HepG2 (cell line): ENCODE data around the gene GATA1. TPM values are rescaled to one million over a fixed set of nuclear protein-coding genes. Genes with fewer than 3 reads are reported as not detected.

Experiments
- GATAD2A ChIP-seq: IDR thresholded peaks from 2 replicates; pipeline ENCODE4 v1.6.1; 2016
- IKZF4 ChIP-seq: sonication (generic); formaldehyde crosslinking; IDR thresholded peaks from 2 replicates; pipeline ENCODE4 v1.5.1; 2020; ENCODE audit warnings: borderline replicate concordance, mild to moderate bottlenecking, low read depth, missing genetic modification reagents; ENCODE audit errors: not compliant biosample characterization
- KLF16 ChIP-seq, 2 experiments: sonication (generic) in 1 of 2; formaldehyde crosslinking in 1 of 2; IDR thresholded peaks; 2 replicates each; pipeline versions ENCODE4 v1.6.1 to v1.8.0; 2016 to 2023; ENCODE audit warnings: missing genetic modification reagents in 2 of 2, missing compliant biosample characterization in 1 of 2
- MIXL1 ChIP-seq: IDR thresholded peaks from 2 replicates; pipeline ENCODE4 v1.6.1; 2016
- NAIF1 ChIP-seq: sonication (generic); formaldehyde crosslinking; IDR thresholded peaks from 2 replicates; pipeline ENCODE4 v1.5.0; 2020; ENCODE audit warnings: mild to moderate bottlenecking, missing genetic modification reagents, borderline replicate concordance
- NONO ChIP-seq, 2 experiments: fragments of 450-650 bp in 1 of 2; sonication (generic) in 1 of 2; formaldehyde crosslinking in 1 of 2; IDR thresholded peaks in 1 of 2; conservative IDR thresholded peaks in 1 of 2; 2 replicates each; pipeline versions ENCODE4 v1.6.1 to v1.8.0; 2017 to 2022; ENCODE audit warnings: mild to moderate bottlenecking in 1 of 2, missing genetic modification reagents in 1 of 2, moderate library complexity in 1 of 2
- PAX8 ChIP-seq: sonication (generic); formaldehyde crosslinking; IDR thresholded peaks from 2 replicates; pipeline ENCODE4 v1.8.0; 2022; ENCODE audit warnings: mild to moderate bottlenecking, missing genetic modification reagents, borderline replicate concordance
- SALL1 ChIP-seq: sonication (generic); formaldehyde crosslinking; IDR thresholded peaks from 2 replicates; pipeline ENCODE4 v1.8.0; 2022; ENCODE audit warnings: mild to moderate bottlenecking, missing genetic modification reagents
- ZFP1 ChIP-seq: IDR thresholded peaks from 2 replicates; pipeline ENCODE4 v1.6.1; 2016
- ZNF160 ChIP-seq: sonication (generic); formaldehyde crosslinking; IDR thresholded peaks from 2 replicates; pipeline ENCODE4 v1.8.0; 2022; ENCODE audit warnings: mild to moderate bottlenecking, inconsistent platforms, missing genetic modification reagents
- ZNF670 ChIP-seq: sonication (generic); formaldehyde crosslinking; IDR thresholded peaks from 2 replicates; pipeline ENCODE4 v1.8.0; 2022; ENCODE audit warnings: mild to moderate bottlenecking, missing genetic modification reagents, borderline replicate concordance
- ZNF674 ChIP-seq: sonication (generic); formaldehyde crosslinking; IDR thresholded peaks from 2 replicates; pipeline ENCODE4 v1.5.0; 2020; ENCODE audit warnings: low read depth, mild to moderate bottlenecking, missing genetic modification reagents
- ZNF816 ChIP-seq: sonication (generic); formaldehyde crosslinking; IDR thresholded peaks from 2 replicates; pipeline ENCODE4 v1.8.0; 2022; ENCODE audit warnings: missing genetic modification reagents, mild to moderate bottlenecking, borderline replicate concordance
- ZSCAN31 ChIP-seq: sonication (generic); formaldehyde crosslinking; IDR thresholded peaks from 2 replicates; pipeline ENCODE4 v1.5.0; 2020; ENCODE audit warnings: low read depth, mild to moderate bottlenecking, missing genetic modification reagents
- polyA plus RNA-seq, 8 experiments: library from polyadenylated mRNA; depleted of rRNA in 3 of 8; stranded (reverse) in 7 of 8; unstranded in 1 of 8; fragments of >200 nt; fragmentation: Illumina TruSeq in 4 of 8; extraction: Trizol in 4 of 8; gene quantifications; 2 replicates each; pipeline versions ENCODE4 v1.2.1 to v1.2.3, GENCODE V29; 2011 to 2016; ENCODE audit warnings: low read depth in 4 of 8, missing spikeins in 1 of 8, mixed read lengths in 1 of 8; ENCODE audit not compliant: insufficient read depth in 1 of 8
- total RNA-seq, 5 experiments: library from RNA; depleted of rRNA; stranded (reverse); fragments of >200 nt; fragmentation: Illumina TruSeq; extraction: Trizol; gene quantifications; 2 replicates each; pipeline ENCODE4 v1.2.3, GENCODE V29; 2016; ENCODE audit warnings: low read depth in 1 of 5
- TF ChIP-seq, protein P1 (sequence below): sonication (generic); formaldehyde crosslinking; IDR thresholded peaks from 2 replicates; pipeline ENCODE4 v1.9.0; 2021; ENCODE audit warnings: missing genetic modification reagents, mild to moderate bottlenecking, borderline replicate concordance
- TF ChIP-seq, protein P2 (sequence below): sonication (generic); formaldehyde crosslinking; IDR thresholded peaks from 2 replicates; pipeline ENCODE4 v1.8.0; 2022; ENCODE audit warnings: mild to moderate bottlenecking, missing genetic modification reagents
- TF ChIP-seq, protein P3 (sequence below): sonication (generic); formaldehyde crosslinking; IDR thresholded peaks from 2 replicates; pipeline ENCODE4 v1.8.1; 2023; ENCODE audit warnings: mild to moderate bottlenecking, missing genetic modification reagents
- TF ChIP-seq, protein P4 (sequence below): sonication (generic); formaldehyde crosslinking; IDR thresholded peaks from 2 replicates; pipeline ENCODE4 v1.5.1; 2020; ENCODE audit warnings: mild to moderate bottlenecking, missing genetic modification reagents, moderate library complexity

Gene GATA1
- total and polyA plus RNA-seq, 2 of the 13 experiments (the other 11 are each of a cell fraction or from before 2014, with no cell fraction given): 0.13 TPM; not detected in 1

DNA sequence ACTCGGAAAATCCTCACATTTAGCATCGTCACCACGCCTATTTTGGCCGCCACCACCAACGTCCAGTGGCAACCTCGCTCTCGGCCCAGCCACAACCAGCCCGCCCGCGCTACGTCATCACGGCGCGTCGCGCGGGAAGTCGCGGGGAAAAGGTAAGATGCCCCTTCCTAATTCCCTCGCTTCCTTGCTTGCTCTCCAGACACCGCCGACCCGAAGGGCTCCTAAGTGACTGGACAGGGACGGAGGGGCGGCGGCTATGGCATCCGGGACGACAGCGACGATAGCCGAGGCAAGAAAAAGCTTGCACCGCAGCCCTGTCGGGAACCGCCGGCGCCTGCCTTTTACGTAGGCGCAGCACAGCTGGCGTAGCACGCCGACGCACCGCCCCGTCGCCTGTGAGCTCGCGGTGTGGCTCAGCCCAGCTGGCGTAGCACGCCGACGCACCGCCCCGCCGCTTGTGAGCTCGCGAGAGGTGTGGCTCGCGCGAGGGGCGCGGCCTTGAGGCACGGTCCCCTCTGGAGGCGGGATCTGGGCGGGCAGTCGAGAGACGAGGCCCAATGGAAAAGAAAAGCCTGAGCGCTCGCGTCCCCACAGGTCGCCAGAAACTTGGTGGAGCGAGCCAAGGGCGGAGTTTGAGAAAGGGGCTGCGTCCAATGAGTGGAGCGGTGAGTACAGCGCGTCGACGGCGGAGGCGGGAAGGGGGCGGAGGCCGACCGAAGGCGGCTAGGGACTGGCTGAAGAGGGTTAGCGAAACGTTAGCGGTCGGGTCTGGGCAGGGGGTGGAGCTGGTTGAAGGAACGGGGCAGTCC lies 15.1 kb downstream of the GATA1 start, which contains the start of gene HDAC6 (continued):
- TF ChIP-seq ZNF160 (CRISPR knock-in tag) (no peak), ZNF670 (CRISPR knock-in tag) (peak; percentile 62; the same call in 1 of the 2 replicates), NONO (IDR thresholded peaks at IDR 0.05) (no peak), NONO (CRISPR knock-in tag; conservative IDR thresholded peaks at IDR 0.05) (peak; percentile 18; the same call in 1 of the 2 replicates), SALL1 (CRISPR knock-in tag) (0 out of 2 replicates have a peak, but pooled peaks have one; percentile 35), GATAD2A (no peak), KLF16 (CRISPR knock-in tag; IDR thresholded peaks at IDR 0.05) (0 out of 4 replicates have a peak, but pooled peaks of 1 of the 2 experiments have one; percentile 30), ZNF816 (no peak), ZSCAN31 (peak; percentile 61; the same call in 1 of the 2 replicates), IKZF4 (CRISPR knock-in tag) (no peak), NAIF1 (CRISPR knock-in tag) (peak; percentile 46; the same call in 1 of the 2 replicates), PAX8 (CRISPR knock-in tag) (no peak), ZFP1 (CRISPR knock-in tag) (0 out of 2 replicates have a peak, but pooled peaks have one; percentile 47), ZNF674 (CRISPR knock-in tag) (no peak), MIXL1 (CRISPR knock-in tag) (peak; percentile 14; the same call in 1 of the 2 replicates)
- TF ChIP-seq, protein P1, sequence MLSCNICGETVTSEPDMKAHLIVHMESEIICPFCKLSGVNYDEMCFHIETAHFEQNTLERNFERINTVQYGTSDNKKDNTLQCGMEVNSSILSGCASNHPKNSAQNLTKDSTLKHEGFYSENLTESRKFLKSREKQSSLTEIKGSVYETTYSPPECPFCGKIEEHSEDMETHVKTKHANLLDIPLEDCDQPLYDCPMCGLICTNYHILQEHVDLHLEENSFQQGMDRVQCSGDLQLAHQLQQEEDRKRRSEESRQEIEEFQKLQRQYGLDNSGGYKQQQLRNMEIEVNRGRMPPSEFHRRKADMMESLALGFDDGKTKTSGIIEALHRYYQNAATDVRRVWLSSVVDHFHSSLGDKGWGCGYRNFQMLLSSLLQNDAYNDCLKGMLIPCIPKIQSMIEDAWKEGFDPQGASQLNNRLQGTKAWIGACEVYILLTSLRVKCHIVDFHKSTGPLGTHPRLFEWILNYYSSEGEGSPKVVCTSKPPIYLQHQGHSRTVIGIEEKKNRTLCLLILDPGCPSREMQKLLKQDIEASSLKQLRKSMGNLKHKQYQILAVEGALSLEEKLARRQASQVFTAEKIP (CRISPR knock-in tag): no peak
- TF ChIP-seq, protein P2, sequence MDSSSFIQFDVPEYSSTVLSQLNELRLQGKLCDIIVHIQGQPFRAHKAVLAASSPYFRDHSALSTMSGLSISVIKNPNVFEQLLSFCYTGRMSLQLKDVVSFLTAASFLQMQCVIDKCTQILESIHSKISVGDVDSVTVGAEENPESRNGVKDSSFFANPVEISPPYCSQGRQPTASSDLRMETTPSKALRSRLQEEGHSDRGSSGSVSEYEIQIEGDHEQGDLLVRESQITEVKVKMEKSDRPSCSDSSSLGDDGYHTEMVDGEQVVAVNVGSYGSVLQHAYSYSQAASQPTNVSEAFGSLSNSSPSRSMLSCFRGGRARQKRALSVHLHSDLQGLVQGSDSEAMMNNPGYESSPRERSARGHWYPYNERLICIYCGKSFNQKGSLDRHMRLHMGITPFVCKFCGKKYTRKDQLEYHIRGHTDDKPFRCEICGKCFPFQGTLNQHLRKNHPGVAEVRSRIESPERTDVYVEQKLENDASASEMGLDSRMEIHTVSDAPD (CRISPR knock-in tag): no peak
- TF ChIP-seq, protein P3, sequence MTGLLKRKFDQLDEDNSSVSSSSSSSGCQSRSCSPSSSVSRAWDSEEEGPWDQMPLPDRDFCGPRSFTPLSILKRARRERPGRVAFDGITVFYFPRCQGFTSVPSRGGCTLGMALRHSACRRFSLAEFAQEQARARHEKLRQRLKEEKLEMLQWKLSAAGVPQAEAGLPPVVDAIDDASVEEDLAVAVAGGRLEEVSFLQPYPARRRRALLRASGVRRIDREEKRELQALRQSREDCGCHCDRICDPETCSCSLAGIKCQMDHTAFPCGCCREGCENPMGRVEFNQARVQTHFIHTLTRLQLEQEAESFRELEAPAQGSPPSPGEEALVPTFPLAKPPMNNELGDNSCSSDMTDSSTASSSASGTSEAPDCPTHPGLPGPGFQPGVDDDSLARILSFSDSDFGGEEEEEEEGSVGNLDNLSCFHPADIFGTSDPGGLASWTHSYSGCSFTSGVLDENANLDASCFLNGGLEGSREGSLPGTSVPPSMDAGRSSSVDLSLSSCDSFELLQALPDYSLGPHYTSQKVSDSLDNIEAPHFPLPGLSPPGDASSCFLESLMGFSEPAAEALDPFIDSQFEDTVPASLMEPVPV (CRISPR knock-in tag): no peak
- TF ChIP-seq, protein P4, sequence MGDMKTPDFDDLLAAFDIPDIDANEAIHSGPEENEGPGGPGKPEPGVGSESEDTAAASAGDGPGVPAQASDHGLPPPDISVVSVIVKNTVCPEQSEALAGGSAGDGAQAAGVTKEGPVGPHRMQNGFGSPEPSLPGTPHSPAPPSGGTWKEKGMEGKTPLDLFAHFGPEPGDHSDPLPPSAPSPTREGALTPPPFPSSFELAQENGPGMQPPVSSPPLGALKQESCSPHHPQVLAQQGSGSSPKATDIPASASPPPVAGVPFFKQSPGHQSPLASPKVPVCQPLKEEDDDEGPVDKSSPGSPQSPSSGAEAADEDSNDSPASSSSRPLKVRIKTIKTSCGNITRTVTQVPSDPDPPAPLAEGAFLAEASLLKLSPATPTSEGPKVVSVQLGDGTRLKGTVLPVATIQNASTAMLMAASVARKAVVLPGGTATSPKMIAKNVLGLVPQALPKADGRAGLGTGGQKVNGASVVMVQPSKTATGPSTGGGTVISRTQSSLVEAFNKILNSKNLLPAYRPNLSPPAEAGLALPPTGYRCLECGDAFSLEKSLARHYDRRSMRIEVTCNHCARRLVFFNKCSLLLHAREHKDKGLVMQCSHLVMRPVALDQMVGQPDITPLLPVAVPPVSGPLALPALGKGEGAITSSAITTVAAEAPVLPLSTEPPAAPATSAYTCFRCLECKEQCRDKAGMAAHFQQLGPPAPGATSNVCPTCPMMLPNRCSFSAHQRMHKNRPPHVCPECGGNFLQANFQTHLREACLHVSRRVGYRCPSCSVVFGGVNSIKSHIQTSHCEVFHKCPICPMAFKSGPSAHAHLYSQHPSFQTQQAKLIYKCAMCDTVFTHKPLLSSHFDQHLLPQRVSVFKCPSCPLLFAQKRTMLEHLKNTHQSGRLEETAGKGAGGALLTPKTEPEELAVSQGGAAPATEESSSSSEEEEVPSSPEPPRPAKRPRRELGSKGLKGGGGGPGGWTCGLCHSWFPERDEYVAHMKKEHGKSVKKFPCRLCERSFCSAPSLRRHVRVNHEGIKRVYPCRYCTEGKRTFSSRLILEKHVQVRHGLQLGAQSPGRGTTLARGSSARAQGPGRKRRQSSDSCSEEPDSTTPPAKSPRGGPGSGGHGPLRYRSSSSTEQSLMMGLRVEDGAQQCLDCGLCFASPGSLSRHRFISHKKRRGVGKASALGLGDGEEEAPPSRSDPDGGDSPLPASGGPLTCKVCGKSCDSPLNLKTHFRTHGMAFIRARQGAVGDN (CRISPR knock-in tag): peak; percentile 71
